NCI-H1436 (cell line): ENCODE results near the gene ST6GALNAC6.

Experiments used
- DNase-seq: peaks from one replicate; lab custom pipeline; 2025; lab: John Stamatoyannopoulos, UW

ST6GALNAC6 gene

GRCh38 chr9:127934248-127934647 lies 34.8 kb upstream of the ST6GALNAC6 start:
- DNase-seq = no peak

- DNase-seq = peak; percentile 40
These were observed 31.9 kb upstream of the ST6GALNAC6 start for GRCh38 chr9:127931092-127931881.

GRCh38 chr9:127930231-127931091 lies 31.1 kb upstream of the ST6GALNAC6 start, which contains the start of gene PIP5KL1:
PIP5KL1 (minus strand) TSS chr9:127930777; CDS start chr9:127930752, 25 bp downstream.
- DNase-seq = peak; percentile 66

- DNase-seq = no peak
These were observed 30.2 kb upstream of the ST6GALNAC6 start for GRCh38 chr9:127929625-127929979.

GRCh38 chr9:127928676-127929624 lies 29.5 kb upstream of the ST6GALNAC6 start:
- no peak for DNase-seq

GRCh38 chr9:127927988-127928675 lies 28.7 kb upstream of the ST6GALNAC6 start:
- no peak for DNase-seq

GRCh38 chr9:127927201-127927987 lies 28.0 kb upstream of the ST6GALNAC6 start:
- DNase-seq = peak; percentile 73

- no peak for DNase-seq
These were observed 27.4 kb upstream of the ST6GALNAC6 start for GRCh38 chr9:127926906-127927200.

GRCh38 chr9:127925959-127926905 lies 26.8 kb upstream of the ST6GALNAC6 start:
- no peak for DNase-seq

GRCh38 chr9:127924736-127925444 lies 25.5 kb upstream of the ST6GALNAC6 start:
- no peak for DNase-seq

GRCh38 chr9:127923771-127924170 lies 24.4 kb upstream of the ST6GALNAC6 start:
- DNase-seq = no peak

GRCh38 chr9:127923046-127923445 lies 23.6 kb upstream of the ST6GALNAC6 start:
- DNase-seq = no peak

GRCh38 chr9:127921557-127922120 lies 22.2 kb upstream of the ST6GALNAC6 start:
- DNase-seq = peak; percentile 31

- DNase-seq = no peak
These were observed 21.4 kb upstream of the ST6GALNAC6 start for GRCh38 chr9:127920794-127921193.

- DNase-seq = no peak
These were observed 19.9 kb upstream of the ST6GALNAC6 start for GRCh38 chr9:127919253-127919815.

- DNase-seq = no peak
These were observed 19.0 kb upstream of the ST6GALNAC6 start for GRCh38 chr9:127918183-127919107.

- no peak for DNase-seq
These were observed 18.2 kb upstream of the ST6GALNAC6 start for GRCh38 chr9:127917603-127918002.
